HG03108 (cell line): ENCODE measurements around the gene FBXO36.
"Not testable (repeated sequence)": the region's sequence is repeated elsewhere in the genome, so short reads cannot be mapped to it uniquely, and the experiment has no call there.

Source experiments
- ATAC-seq: cut with Tn5 transposase; IDR thresholded peaks from one replicate; pipeline ENCODE4 v1.9.1; 2021; ENCODE audit warnings: moderate library complexity; ENCODE audit not compliant: unreplicated experiment

The FBXO36 gene

GRCh38 chr2:229956491-229956890 is 34.2 kb downstream of the FBXO36 start:
- no peak for ATAC-seq

DNA sequence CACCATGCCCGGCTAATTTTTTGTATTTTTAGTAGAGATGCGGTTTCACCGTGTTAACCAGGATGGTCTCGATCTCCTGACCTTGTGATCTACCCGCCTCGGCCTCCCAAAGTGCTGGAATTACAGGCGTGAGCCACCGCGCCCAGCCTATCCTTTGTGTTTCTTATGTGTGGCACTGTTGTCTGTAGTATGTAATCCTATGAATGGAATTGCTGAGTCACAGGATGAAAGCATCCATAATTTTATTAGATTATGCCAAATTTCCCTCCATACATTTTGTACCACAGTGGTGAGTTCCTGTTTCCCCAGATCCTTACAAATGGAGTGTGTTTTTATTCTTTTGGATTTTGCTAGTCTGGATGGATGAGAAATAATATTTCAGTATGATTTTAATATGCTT is 41.3 kb downstream of the FBXO36 start:
- not testable (repeated sequence) for ATAC-seq

DNA sequence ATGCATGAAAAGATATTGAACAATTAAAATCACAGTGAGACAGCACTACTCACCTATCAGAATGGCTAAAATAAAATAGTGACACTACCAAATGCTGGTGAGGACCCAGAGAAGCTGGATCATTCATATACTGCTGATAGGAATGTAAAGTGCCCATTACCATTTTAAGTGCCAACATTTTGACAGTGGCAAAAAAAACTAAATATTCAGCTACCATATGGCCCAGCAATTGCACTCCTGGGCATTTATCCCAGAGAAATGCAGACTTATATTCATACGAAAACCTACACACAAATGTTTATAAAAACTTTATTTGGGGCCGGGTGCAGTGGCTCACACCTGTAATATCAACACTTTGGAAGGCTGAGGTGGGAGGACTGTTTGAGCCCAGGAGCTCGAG is 47.6 kb downstream of the FBXO36 start:
- ATAC-seq = no peak

DNA sequence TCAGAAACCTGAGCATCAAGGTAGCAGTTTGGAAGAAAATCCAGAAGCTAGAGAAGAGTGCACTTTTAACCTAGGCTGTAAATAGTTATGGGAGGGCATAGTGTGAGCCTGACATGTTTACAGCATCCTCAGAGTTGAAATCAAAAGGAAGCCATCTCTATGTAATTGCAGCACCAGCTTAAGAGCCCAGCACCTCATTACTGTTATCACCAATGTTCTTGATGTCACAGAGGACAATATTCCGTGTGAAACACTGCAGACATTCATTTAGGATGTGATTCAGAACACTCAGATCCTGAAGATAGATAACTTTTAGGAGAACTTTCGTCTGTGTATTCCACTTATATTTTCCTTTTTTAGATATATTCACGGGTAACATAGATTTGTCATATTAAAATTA is 48.1 kb downstream of the FBXO36 start:
- ATAC-seq = no peak

DNA sequence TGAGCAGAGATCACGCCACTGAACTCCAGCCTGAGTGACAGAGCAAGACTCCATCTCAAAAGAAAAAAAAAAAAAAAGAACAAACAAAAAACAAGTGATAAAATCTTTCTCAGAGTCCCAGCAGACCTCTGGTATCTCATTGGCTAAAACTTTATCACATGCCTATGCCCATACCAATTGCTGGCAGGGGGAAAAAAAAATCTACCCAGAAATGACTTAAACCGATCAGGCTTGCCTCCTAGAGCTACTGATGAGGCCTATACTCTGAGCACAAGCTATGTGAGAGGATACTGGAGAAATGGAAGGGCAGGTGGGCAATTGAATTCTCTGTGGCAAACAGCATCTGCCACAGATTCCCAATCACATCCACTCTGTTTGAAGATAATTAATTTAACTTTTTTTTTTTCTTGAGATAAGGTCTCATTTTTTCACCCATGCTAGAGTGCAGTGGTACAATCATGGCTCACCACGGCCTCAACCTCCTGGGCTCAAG is 49.0 kb downstream of the FBXO36 start:
- no peak for ATAC-seq

GRCh38 chr2:229974266-229974665 is 52.0 kb downstream of the FBXO36 start:
- ATAC-seq = no peak

DNA sequence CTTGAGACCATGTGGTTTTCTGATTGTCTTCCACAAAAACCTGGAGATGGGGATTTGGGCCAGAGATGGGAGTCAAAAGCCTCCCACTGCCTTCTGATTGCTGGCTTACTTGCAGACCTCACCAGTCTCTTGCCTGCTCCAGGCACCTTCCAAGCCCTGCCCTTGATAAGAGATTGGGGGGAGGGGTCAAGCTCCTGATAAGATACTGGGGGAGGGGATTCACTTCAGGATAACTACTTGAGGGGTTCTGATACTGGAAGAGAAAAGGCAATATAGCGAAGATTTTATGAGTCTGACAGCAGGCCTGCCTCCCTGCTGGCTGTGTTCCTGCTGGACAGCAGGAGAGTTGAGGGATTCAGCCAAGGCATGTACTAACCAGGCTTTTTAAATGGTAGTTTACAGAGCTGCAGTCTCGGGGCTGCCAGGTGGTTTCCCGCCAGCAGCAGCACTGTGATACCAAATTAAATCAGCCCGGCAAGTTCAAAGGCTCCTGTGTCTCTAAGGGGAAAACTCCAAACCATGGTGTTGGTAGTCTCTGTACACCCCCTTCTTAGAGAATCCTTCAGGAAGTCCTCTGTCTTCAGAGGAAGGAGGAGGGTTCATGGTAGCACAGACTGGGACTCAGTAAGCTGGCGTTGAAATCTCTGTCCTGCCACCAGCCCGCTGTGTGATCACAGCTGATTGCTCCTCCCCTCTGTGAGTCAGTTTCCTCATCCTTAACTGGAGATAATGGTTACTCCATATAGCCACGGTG is 58.3 kb downstream of the FBXO36 start:
- ATAC-seq = no peak

- no peak for ATAC-seq
Measured at GRCh38 chr2:229993236-229993635, 70.9 kb downstream of the FBXO36 start.

DNA sequence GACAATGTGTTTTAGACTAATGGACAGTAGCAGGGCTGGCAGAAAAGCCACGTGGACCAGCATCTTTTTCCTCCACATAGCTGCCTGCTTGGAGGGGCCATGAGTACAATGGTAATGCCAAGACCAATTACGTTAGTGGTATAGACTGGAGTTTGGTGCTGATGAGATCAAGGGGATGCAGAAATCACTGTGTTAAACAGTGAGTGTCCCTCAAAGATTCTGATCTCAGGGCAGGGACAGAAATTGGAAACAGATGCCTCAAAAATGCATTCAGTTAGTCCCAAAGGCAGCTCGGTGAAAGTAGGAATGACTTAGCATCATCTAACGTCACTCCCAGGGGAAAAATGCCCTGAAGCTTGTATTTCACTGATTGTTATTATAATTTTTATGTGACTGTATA is 74.0 kb downstream of the FBXO36 start:
- ATAC-seq = no peak

GRCh38 chr2:229997565-229997964 is 75.3 kb downstream of the FBXO36 start:
- ATAC-seq = no peak

GRCh38 chr2:230000118-230000841 is 78.0 kb downstream of the FBXO36 start:
- peak; percentile 84 for ATAC-seq

GRCh38 chr2:230007931-230008707 is 85.8 kb downstream of the FBXO36 start:
- ATAC-seq = no peak

DNA sequence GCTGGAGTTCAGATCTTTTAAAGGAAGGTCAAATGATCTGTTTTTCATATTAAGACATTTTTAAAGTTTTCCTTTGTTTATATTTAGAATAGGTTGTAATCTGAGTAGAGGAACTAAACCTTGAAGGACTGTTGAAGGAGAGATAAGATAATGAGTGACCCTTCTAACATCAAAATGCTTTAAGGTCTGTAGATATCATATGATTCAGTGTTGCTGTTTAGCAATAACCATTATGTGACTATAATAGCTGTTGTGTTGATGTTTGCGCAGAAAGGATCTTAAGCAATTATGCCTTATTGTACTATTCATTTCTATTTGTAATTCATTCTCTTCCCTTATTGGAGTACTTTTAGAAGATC is 86.4 kb downstream of the FBXO36 start:
- ATAC-seq = no peak

- no peak for ATAC-seq
Measured at GRCh38 chr2:230010501-230010900, 88.2 kb downstream of the FBXO36 start.

GRCh38 chr2:230011617-230012016 is 89.3 kb downstream of the FBXO36 start:
- no peak for ATAC-seq

GRCh38 chr2:230012267-230012884 is 90.1 kb downstream of the FBXO36 start:
- ATAC-seq = no peak

- no peak for ATAC-seq
Measured at GRCh38 chr2:230016844-230017243, 94.5 kb downstream of the FBXO36 start.

GRCh38 chr2:230018153-230018552 is 95.8 kb downstream of the FBXO36 start:
- no peak for ATAC-seq

- no peak for ATAC-seq
Measured at GRCh38 chr2:230019742-230020141, 97.4 kb downstream of the FBXO36 start.

- no peak for ATAC-seq
Measured at GRCh38 chr2:230023313-230023712, 101.0 kb downstream of the FBXO36 start.

- no peak for ATAC-seq
Measured at GRCh38 chr2:230042195-230042594, 119.9 kb downstream of the FBXO36 start.
